ENCODE data around the gene PLA2G15. TPM values are rescaled to one million over a fixed set of nuclear protein-coding genes. Genes with fewer than 3 reads are reported as not detected.
A peak's percentile ranks its signal among the peaks of the same experiment; 100 is the strongest.

PLA2G15 gene
- total and polyA plus RNA-seq, 2 of the 13 experiments (the other 11 are each of a cell fraction or from before 2014, with no cell fraction given): 14.4 to 23.7 TPM

- TF ChIP-seq ESRRA (CRISPR knock-in tag; IDR thresholded peaks at IDR 0.05; ENCODE audit: low read depth) (peak; percentile 39; the same call in 1 of the 2 replicates), PHF5A (CRISPR knock-in tag; IDR thresholded peaks at IDR 0.05; ENCODE audit: low read depth, unreplicated experiment) (no peak), MXD3 (CRISPR knock-in tag; IDR thresholded peaks at IDR 0.05) (peak; percentile 72; the same call in 1 of the 2 replicates), EED (CRISPR knock-in tag; IDR thresholded peaks at IDR 0.05) (peak; percentile 92; the same call in 1 of the 2 replicates), ZUFSP (CRISPR knock-in tag; IDR thresholded peaks at IDR 0.05; ENCODE audit: borderline replicate concordance) (no peak), ZNF670 (CRISPR knock-in tag; IDR thresholded peaks at IDR 0.05; ENCODE audit: borderline replicate concordance) (0 out of 2 replicates have a peak, but pooled peaks have one; percentile 71), CREM (IDR thresholded peaks at IDR 0.05) (peak; percentile 56), CREM (CRISPR knock-in tag; IDR thresholded peaks at IDR 0.05) (no peak), MAFG (CRISPR knock-in tag; IDR thresholded peaks at IDR 0.05) (0 out of 2 replicates have a peak, but pooled peaks have one; percentile 30), SP1 (IDR thresholded peaks at IDR 0.05) (peak; percentile 74), SP1 (CRISPR knock-in tag; IDR thresholded peaks at IDR 0.05) (peak; percentile 97), NFATC3 (CRISPR knock-in tag; IDR thresholded peaks at IDR 0.05) (no peak), POLR2AphosphoS2 (IDR thresholded peaks at IDR 0.05; ENCODE audit: low read depth, low read length) (peak; percentile 50; the same call in 1 of the 2 replicates), ISL2 (CRISPR knock-in tag; IDR thresholded peaks at IDR 0.05) (peak; percentile 48)
- TF ChIP-seq, protein P1, sequence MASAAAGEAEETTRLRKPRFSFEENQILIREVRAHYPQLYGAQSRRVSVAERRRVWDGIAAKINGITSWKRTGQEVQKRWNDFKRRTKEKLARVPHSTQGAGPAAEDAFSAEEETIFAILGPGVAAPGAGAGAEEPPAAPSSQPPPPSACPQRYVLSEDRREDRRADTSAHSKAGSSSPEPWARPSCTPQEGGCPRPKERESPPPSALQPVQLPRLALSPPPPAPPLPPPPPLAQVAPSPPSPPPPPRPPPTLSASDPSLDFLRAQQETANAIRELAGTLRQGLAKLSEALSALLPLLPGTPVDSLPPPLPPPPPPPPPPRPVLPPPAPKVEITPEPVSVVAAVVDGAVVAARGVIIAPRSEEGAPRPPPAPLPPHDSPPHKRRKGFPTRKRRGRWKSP (CRISPR knock-in tag; IDR thresholded peaks at IDR 0.05): peak; percentile 59; the same call in 1 of the 2 replicates
- TF ChIP-seq, protein P2, sequence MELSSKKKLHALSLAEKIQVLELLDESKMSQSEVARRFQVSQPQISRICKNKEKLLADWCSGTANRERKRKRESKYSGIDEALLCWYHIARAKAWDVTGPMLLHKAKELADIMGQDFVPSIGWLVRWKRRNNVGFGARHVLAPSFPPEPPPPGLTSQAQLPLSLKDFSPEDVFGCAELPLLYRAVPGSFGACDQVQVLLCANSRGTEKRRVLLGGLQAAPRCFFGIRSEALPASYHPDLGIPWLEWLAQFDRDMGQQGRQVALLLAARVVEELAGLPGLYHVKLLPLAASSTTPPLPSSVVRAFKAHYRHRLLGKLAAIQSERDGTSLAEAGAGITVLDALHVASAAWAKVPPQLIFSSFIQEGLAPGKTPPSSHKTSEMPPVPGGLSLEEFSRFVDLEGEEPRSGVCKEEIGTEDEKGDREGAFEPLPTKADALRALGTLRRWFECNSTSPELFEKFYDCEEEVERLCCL (CRISPR knock-in tag; IDR thresholded peaks at IDR 0.05; ENCODE audit: borderline replicate concordance): no peak
- TF ChIP-seq, protein P3, sequence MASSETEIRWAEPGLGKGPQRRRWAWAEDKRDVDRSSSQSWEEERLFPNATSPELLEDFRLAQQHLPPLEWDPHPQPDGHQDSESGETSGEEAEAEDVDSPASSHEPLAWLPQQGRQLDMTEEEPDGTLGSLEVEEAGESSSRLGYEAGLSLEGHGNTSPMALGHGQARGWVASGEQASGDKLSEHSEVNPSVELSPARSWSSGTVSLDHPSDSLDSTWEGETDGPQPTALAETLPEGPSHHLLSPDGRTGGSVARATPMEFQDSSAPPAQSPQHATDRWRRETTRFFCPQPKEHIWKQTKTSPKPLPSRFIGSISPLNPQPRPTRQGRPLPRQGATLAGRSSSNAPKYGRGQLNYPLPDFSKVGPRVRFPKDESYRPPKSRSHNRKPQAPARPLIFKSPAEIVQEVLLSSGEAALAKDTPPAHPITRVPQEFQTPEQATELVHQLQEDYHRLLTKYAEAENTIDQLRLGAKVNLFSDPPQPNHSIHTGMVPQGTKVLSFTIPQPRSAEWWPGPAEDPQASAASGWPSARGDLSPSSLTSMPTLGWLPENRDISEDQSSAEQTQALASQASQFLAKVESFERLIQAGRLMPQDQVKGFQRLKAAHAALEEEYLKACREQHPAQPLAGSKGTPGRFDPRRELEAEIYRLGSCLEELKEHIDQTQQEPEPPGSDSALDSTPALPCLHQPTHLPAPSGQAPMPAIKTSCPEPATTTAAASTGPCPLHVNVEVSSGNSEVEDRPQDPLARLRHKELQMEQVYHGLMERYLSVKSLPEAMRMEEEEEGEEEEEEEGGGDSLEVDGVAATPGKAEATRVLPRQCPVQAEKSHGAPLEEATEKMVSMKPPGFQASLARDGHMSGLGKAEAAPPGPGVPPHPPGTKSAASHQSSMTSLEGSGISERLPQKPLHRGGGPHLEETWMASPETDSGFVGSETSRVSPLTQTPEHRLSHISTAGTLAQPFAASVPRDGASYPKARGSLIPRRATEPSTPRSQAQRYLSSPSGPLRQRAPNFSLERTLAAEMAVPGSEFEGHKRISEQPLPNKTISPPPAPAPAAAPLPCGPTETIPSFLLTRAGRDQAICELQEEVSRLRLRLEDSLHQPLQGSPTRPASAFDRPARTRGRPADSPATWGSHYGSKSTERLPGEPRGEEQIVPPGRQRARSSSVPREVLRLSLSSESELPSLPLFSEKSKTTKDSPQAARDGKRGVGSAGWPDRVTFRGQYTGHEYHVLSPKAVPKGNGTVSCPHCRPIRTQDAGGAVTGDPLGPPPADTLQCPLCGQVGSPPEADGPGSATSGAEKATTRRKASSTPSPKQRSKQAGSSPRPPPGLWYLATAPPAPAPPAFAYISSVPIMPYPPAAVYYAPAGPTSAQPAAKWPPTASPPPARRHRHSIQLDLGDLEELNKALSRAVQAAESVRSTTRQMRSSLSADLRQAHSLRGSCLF (CRISPR knock-in tag; IDR thresholded peaks at IDR 0.05; ENCODE audit: borderline replicate concordance): no peak
These were observed at the start of gene PLA2G15 (continued) for GRCh38 chr16:68244903-68245853.

Data from HepG2 (cell line).